K562 (cell line): ENCODE data around the gene MED12. TPM values are rescaled to one million over a fixed set of nuclear protein-coding genes. Genes with fewer than 3 reads are reported as not detected.

Experiments
- ARID3A ChIP-seq: IDR thresholded peaks from 2 replicates; pipeline ENCODE4 v1.6.1; 2012; ENCODE audit warnings: low read depth, low read length, improper control_type of control experiment, borderline replicate concordance
- BDP1 ChIP-seq: IDR thresholded peaks from 3 replicates; pipeline ENCODE4 v1.6.1; 2011; ENCODE audit not compliant: insufficient read length, insufficient read depth
- BRCA1 ChIP-seq, 2 experiments: fragments of 450-650 bp in 1 of 2; sonication (generic) in 1 of 2; formaldehyde crosslinking in 1 of 2; IDR thresholded peaks; 2 replicates each; pipeline versions ENCODE4 v1.5.0 to v1.6.1; 2017 to 2020; ENCODE audit warnings: mild to moderate bottlenecking in 1 of 2, missing genetic modification reagents in 1 of 2
- CHCHD3 ChIP-seq: fragments of 250-450 bp; sonication (Bioruptor Pico); IDR thresholded peaks from 2 replicates; pipeline ENCODE4 v2.1.2; 2022; ENCODE audit warnings: mild to moderate bottlenecking
- CREM ChIP-seq: IDR thresholded peaks from 2 replicates; pipeline ENCODE4 v1.6.1; 2014; ENCODE audit warnings: antibody characterized with exemption, low read depth
- EGR1 ChIP-seq: fragments of 450-650 bp; conservative IDR thresholded peaks from 2 replicates; pipeline ENCODE4 v1.6.1; 2017; ENCODE audit warnings: mild to moderate bottlenecking
- EP300 ChIP-seq: IDR thresholded peaks from 2 replicates; pipeline ENCODE4 v1.6.1; 2012; ENCODE audit warnings: low read length, improper control_type of control experiment
- KLF13 ChIP-seq: fragments of 450-650 bp; IDR thresholded peaks from 2 replicates; pipeline ENCODE4 v1.6.1; 2016; ENCODE audit warnings: missing genetic modification characterization, low read depth, mild to moderate bottlenecking, missing compliant biosample characterization, moderate library complexity, borderline replicate concordance
- MXD1 ChIP-seq: fragments of 250-450 bp; sonication (Bioruptor Pico); IDR thresholded peaks from 2 replicates; pipeline ENCODE4 v1.8.0; 2021; ENCODE audit warnings: borderline replicate concordance, mild to moderate bottlenecking, moderate library complexity; ENCODE audit not compliant: poor library complexity, severe bottlenecking
- NFRKB ChIP-seq: fragments of 450-650 bp; IDR thresholded peaks from 2 replicates; pipeline ENCODE4 v1.6.1; 2016; ENCODE audit warnings: low read depth
- RBFOX2 ChIP-seq: fragments of 200-400 bp; formaldehyde crosslinking; IDR thresholded peaks from 2 replicates; pipeline ENCODE4 v1.6.1; 2017; ENCODE audit warnings: low read depth, mild to moderate bottlenecking, low read length, moderate library complexity
- RHOXF2B ChIP-seq: fragments of 250-450 bp; sonication (Bioruptor Pico); conservative IDR thresholded peaks from 2 replicates; pipeline ENCODE4 v1.5.1; 2021
- SAFB ChIP-seq: fragments of 200-400 bp; formaldehyde crosslinking; IDR thresholded peaks from 2 replicates; pipeline ENCODE4 v1.6.1; 2017; ENCODE audit warnings: low read depth, low read length, borderline replicate concordance
- TAL1 ChIP-seq: fragments of 450-650 bp; IDR thresholded peaks from 2 replicates; pipeline ENCODE4 v1.6.1; 2016; ENCODE audit warnings: mild to moderate bottlenecking
- TFAM ChIP-seq: fragments of 250-450 bp; sonication (Bioruptor Pico); conservative IDR thresholded peaks from 2 replicates; pipeline ENCODE4 v1.5.0; 2021; ENCODE audit warnings: mild to moderate bottlenecking, moderate library complexity
- ZBTB34 ChIP-seq: fragments of 250-450 bp; sonication (Bioruptor Pico); IDR thresholded peaks from 2 replicates; pipeline ENCODE4 v1.8.0; 2021; ENCODE audit warnings: mild to moderate bottlenecking, moderate library complexity
- ZFP30 ChIP-seq: fragments of 250-450 bp; sonication (Bioruptor Pico); IDR thresholded peaks from 2 replicates; pipeline ENCODE4 v1.8.0; 2022; ENCODE audit warnings: moderate library complexity, mild to moderate bottlenecking, inconsistent platforms, borderline replicate concordance
- ZNF384 ChIP-seq: IDR thresholded peaks from 2 replicates; pipeline ENCODE4 v1.6.1; 2012; ENCODE audit warnings: low read depth, low read length, improper control_type of control experiment
- polyA plus RNA-seq, 8 experiments: library from polyadenylated mRNA; depleted of rRNA in 4 of 8; stranded (reverse) in 5 of 8; unstranded in 3 of 8; fragments of >200 nt; fragmentation: Nextera tagmentation in 2 of 8; fragmentation: Illumina TruSeq in 1 of 8; extraction: Ambion mirVana in 2 of 8; extraction: Trizol in 1 of 8; gene quantifications; 2 replicates each; pipeline versions ENCODE4 v1.2.1 to v1.2.3, GENCODE V29; 2011 to 2014; ENCODE audit warnings: inconsistent platforms in 1 of 8, missing spikeins in 1 of 8
- total RNA-seq, 7 experiments: library from RNA; depleted of rRNA in 6 of 7; stranded (reverse); fragments of >200 nt in 6 of 7; fragmentation: Illumina TruSeq in 2 of 7; extraction: Trizol in 2 of 7; gene quantifications; 2 replicates each; pipeline versions ENCODE4 v1.2.1 to v1.2.3, GENCODE V29; 2011 to 2021; ENCODE audit warnings: low replicate concordance in 1 of 7
- TF ChIP-seq, protein P1 (sequence below): sonication (generic); formaldehyde crosslinking; IDR thresholded peaks from 2 replicates; pipeline ENCODE4 v1.8.0; 2022; ENCODE audit warnings: missing genetic modification reagents, mild to moderate bottlenecking, borderline replicate concordance
- TF ChIP-seq, protein P2 (sequence below): fragments of 450-650 bp; IDR thresholded peaks from 2 replicates; pipeline ENCODE4 v1.7.1; 2018; ENCODE audit warnings: mild to moderate bottlenecking, low read depth; ENCODE audit not compliant: partially characterized antibody

The MED12 gene
- total and polyA plus RNA-seq, 9 of the 15 experiments (the other 6 are each of a cell fraction or from before 2014, with no cell fraction given) = 1.6 to 49.7 (median 8.6) TPM

DNA sequence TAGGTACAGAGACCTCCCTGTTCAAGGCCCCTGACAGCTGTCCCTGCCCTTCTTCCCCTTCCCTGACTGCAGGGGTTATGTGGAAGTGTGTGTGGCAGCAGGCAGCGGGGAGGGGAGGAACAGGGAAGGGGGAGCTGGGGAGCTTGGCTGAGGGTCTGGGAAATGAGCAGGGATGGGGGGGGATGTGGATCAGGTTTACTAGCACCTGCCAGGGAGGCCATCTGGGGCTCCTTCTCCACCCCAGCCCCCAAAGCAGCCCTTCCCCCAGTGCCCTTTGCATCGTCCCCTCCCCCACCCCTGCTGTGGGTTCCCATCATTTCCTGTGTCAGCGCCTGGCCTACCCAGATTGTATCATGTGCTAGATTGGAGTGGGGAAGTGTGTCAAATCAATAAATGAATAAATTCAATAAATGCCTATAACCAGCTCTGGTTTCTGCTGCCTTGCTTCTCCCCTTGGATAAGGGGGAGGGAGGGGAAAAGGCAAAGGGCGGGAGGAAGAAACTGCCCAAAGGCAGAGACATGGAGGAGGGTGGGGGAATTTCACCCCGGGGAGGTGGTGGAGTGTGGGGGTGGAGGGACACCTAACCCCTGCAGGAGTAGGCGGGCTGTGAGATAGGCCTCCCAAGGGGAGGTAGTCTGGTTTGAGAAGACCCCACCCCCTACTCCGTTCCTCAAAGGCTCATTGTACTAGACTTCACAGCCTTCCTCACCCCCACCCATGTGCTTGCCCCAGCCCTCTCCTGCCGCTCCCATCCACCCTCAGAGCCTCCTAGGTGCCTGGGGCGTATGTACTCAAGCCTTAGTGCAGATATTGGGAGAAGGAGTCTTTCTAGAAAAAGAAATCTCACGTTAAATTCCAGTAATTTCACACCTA, 15.0 kb upstream of the MED12 start (continued):
- TF ChIP-seq, protein P1, sequence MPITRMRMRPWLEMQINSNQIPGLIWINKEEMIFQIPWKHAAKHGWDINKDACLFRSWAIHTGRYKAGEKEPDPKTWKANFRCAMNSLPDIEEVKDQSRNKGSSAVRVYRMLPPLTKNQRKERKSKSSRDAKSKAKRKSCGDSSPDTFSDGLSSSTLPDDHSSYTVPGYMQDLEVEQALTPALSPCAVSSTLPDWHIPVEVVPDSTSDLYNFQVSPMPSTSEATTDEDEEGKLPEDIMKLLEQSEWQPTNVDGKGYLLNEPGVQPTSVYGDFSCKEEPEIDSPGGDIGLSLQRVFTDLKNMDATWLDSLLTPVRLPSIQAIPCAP (CRISPR knock-in tag) = no peak
- no peak for TF ChIP-seq CHCHD3
- peak; percentile 95 for TF ChIP-seq EGR1
- peak; percentile 51 for TF ChIP-seq RBFOX2
- no peak for TF ChIP-seq SAFB
- TF ChIP-seq ZBTB34 = no peak
- TF ChIP-seq BDP1 = no peak
- peak; percentile 20; the same call in 1 of the 2 replicates for TF ChIP-seq TAL1
- TF ChIP-seq ZFP30 (CRISPR knock-in tag) = no peak
- peak; percentile 69; the same call in 1 of the 2 replicates for TF ChIP-seq EP300
- no peak for TF ChIP-seq BRCA1 (IDR thresholded peaks at IDR 0.05)
- no peak for TF ChIP-seq BRCA1 (CRISPR knock-in tag; IDR thresholded peaks at IDR 0.05)
- TF ChIP-seq, protein P2, sequence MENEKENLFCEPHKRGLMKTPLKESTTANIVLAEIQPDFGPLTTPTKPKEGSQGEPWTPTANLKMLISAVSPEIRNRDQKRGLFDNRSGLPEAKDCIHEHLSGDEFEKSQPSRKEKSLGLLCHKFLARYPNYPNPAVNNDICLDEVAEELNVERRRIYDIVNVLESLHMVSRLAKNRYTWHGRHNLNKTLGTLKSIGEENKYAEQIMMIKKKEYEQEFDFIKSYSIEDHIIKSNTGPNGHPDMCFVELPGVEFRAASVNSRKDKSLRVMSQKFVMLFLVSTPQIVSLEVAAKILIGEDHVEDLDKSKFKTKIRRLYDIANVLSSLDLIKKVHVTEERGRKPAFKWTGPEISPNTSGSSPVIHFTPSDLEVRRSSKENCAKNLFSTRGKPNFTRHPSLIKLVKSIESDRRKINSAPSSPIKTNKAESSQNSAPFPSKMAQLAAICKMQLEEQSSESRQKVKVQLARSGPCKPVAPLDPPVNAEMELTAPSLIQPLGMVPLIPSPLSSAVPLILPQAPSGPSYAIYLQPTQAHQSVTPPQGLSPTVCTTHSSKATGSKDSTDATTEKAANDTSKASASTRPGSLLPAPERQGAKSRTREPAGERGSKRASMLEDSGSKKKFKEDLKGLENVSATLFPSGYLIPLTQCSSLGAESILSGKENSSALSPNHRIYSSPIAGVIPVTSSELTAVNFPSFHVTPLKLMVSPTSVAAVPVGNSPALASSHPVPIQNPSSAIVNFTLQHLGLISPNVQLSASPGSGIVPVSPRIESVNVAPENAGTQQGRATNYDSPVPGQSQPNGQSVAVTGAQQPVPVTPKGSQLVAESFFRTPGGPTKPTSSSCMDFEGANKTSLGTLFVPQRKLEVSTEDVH = peak; percentile 32
- no peak for TF ChIP-seq TFAM (CRISPR knock-in tag)
- TF ChIP-seq NFRKB = 0 out of 2 replicates have a peak, but pooled peaks have one; percentile 57
- no peak for TF ChIP-seq KLF13 (tag)
- TF ChIP-seq RHOXF2B (CRISPR knock-in tag) = no peak
- no peak for TF ChIP-seq ZNF384
- TF ChIP-seq MXD1 (CRISPR knock-in tag) = no peak
- 0 out of 2 replicates have a peak, but pooled peaks have one; percentile 10 for TF ChIP-seq CREM
- no peak for TF ChIP-seq ARID3A
